Transverse colon (tissue), 3 donors: ENCODE data around the gene MOBP.

Source experiments
- EP300 ChIP-seq: sonication (generic); formaldehyde crosslinking; IDR thresholded peaks from one replicate; pipeline ENCODE4 v1.6.1; 2017; ENCODE audit warnings: antibody characterized with exemption, low read depth
- POLR2A ChIP-seq: fragments of 450-650 bp; IDR thresholded peaks from one replicate; pipeline ENCODE4 v1.6.1; 2016; ENCODE audit warnings: antibody characterized with exemption, mild to moderate bottlenecking, moderate library complexity
- TF ChIP-seq, protein P1 (sequence below), 5 experiments: fragments of 200-600 bp in 3 of 5; fragments of 450-650 bp in 2 of 5; sonication (generic) in 3 of 5; IDR thresholded peaks; 1 replicate in 2 of 5; 2 replicates in 3 of 5; pipeline ENCODE4 v1.5.1; 2016 to 2017; ENCODE audit warnings: antibody characterized with exemption in 5 of 5, inconsistent platforms in 3 of 5, mild to moderate bottlenecking in 2 of 5, moderate library complexity in 1 of 5

GRCh38 chr3:39542588-39542988, 75.1 kb downstream of the MOBP start:
- TF ChIP-seq, protein P1, sequence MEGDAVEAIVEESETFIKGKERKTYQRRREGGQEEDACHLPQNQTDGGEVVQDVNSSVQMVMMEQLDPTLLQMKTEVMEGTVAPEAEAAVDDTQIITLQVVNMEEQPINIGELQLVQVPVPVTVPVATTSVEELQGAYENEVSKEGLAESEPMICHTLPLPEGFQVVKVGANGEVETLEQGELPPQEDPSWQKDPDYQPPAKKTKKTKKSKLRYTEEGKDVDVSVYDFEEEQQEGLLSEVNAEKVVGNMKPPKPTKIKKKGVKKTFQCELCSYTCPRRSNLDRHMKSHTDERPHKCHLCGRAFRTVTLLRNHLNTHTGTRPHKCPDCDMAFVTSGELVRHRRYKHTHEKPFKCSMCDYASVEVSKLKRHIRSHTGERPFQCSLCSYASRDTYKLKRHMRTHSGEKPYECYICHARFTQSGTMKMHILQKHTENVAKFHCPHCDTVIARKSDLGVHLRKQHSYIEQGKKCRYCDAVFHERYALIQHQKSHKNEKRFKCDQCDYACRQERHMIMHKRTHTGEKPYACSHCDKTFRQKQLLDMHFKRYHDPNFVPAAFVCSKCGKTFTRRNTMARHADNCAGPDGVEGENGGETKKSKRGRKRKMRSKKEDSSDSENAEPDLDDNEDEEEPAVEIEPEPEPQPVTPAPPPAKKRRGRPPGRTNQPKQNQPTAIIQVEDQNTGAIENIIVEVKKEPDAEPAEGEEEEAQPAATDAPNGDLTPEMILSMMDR (IDR thresholded peaks at IDR 0.05), result no peak
- TF ChIP-seq POLR2A (no peak), EP300 (no peak)
